AG09319 (cell line): ENCODE data around the gene ARHGEF16.
A peak's percentile ranks its signal among the peaks of the same experiment; 100 is the strongest.

Experiments used
- DNase-seq: peaks from one replicate; pipeline ENCODE4 v3.0.0-alpha.2; 2010; ENCODE audit warnings: low read depth; ENCODE audit errors: extremely low read depth
- TF ChIP-seq, protein P1 (sequence below): IDR thresholded peaks from 2 replicates; pipeline ENCODE4 v1.5.1; 2011; ENCODE audit warnings: low read depth, mild to moderate bottlenecking, inconsistent platforms, low read length, moderate library complexity

Gene ARHGEF16

DNA sequence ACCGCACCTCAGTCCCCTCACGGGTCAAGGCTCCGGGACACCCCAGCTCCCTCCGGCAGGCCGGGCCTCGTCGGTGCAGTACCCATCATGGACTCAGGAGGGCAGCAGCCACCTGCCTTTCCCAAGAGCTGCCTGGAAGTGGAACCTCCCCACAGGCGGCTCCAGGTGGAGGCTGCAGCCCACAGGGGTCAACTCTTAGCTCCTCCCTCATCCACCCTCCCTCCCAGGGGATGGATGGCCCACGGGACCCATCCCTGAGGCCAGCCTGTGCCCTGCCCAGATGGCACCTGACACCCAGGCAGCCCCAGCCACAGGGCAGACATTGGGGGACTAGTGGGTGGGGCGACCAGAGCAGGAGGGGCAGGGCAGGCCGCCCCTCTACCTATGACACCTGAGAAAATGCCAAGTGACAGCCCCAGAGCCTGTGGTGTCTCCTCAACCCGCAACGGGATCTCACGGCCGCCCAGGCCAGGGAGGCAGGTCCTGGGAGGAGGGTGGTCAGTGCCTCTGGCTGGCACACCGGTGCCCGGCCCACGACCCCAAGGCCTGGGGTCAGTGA, 1.2 kb upstream of the ARHGEF16 start:
- TF ChIP-seq, protein P1, sequence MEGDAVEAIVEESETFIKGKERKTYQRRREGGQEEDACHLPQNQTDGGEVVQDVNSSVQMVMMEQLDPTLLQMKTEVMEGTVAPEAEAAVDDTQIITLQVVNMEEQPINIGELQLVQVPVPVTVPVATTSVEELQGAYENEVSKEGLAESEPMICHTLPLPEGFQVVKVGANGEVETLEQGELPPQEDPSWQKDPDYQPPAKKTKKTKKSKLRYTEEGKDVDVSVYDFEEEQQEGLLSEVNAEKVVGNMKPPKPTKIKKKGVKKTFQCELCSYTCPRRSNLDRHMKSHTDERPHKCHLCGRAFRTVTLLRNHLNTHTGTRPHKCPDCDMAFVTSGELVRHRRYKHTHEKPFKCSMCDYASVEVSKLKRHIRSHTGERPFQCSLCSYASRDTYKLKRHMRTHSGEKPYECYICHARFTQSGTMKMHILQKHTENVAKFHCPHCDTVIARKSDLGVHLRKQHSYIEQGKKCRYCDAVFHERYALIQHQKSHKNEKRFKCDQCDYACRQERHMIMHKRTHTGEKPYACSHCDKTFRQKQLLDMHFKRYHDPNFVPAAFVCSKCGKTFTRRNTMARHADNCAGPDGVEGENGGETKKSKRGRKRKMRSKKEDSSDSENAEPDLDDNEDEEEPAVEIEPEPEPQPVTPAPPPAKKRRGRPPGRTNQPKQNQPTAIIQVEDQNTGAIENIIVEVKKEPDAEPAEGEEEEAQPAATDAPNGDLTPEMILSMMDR: peak; percentile 95
- peak; percentile 18 for DNase-seq

DNA sequence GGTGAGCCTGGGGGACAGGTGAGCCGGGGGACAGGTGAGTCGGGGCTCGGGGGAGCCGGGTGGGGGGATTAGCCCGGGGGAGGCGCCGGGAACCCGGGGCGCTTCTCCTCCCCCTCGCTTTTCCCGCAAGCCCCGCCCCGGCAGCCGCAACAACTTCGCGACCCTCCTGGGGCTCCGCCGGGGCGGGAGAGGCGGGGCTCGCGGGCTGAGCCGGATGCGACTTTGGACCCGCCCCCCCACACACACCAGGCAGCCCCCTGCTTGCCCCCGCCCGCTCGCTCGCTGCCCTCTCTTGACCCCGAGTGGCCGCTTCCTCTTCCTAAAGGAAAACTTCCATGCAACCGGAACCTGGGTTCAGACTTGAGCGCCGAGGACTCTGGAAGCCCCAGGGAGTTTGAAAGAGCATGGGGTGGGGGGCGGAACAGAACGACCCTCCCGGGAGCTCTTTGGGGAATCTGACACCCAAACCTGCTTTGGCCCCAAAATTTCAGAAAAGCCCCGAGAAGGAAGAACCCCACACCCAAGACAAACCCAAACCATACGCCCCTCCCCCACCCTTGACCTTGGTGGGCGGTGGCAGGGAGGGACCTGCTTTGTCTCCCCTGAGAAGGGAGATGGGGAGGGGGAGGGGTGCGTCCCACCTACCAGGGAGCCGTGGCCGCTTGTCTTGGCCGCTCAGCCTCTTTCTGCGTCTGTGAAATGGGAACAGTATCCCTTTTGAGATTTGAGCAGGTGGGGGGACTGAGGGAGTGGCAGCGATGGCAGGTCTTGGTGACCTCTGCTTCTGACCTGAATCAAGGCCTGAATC, 550 bp downstream of the ARHGEF16 start:
- TF ChIP-seq, protein P1: no peak
- DNase-seq: no peak

DNA sequence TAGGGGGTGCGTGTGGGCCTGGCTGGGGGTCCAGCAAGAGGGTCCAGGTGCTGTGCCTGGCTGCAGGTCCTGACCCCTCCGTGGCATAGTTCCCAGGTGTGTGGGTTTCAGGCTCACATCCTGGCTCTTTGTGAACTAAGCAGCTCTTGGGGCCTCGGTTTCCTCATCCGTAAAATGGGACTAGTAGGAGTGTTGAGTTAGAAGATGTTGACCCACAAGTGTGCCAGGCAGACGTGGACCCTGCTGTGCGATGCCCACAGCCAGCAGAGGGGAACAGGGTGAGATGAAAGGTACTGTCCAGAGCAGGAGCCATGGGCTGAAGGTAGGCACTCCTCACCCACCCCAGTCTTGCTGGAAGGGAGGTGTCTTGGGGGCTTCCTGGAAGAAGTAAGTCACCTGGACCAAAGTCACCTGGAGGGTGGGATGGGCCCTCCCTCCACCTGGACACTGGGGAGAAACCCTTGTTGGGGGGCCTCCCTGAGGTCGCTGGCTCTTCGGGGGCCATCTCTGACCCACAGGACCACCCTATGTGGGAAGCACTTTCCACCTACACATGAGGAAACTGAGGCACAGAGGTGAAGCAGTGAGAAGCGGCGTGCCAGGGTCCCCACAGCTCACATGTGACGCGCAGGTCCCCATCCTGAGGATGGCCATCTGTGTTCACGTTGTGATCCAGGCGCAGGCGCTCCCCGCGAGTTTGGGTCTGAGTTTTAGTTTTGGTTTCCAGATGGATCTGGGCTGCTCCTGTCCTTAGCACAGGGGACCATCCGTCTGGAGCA, 1.4 kb downstream of the ARHGEF16 start:
- no peak for DNase-seq
- TF ChIP-seq, protein P1: no peak

DNA sequence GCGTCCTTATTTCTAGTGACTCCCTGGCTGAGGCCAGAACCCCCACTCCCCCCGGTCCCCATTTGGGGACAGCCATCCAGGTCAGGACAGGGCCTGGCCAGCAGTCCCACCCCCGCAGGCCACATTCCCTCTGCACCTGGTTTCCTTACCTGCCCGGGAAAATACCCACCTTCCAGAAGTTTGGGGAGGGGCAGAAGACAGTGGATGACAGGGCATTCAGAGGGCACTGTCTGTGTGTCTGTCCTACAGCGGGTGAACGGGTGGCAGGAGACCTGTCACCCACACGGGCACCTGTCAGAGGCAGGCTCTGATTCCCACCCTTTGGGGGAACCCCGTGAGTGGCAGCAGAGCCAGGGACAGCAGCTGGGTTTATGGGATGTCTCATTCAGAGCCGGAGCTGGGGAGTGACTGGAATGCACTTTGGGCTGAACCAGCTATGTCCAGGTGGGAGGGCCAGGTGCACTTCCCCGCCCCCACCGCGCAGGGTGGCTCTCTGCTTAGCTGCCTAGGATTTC, 2.0 kb downstream of the ARHGEF16 start:
- TF ChIP-seq, protein P1: no peak
- DNase-seq: no peak

DNA sequence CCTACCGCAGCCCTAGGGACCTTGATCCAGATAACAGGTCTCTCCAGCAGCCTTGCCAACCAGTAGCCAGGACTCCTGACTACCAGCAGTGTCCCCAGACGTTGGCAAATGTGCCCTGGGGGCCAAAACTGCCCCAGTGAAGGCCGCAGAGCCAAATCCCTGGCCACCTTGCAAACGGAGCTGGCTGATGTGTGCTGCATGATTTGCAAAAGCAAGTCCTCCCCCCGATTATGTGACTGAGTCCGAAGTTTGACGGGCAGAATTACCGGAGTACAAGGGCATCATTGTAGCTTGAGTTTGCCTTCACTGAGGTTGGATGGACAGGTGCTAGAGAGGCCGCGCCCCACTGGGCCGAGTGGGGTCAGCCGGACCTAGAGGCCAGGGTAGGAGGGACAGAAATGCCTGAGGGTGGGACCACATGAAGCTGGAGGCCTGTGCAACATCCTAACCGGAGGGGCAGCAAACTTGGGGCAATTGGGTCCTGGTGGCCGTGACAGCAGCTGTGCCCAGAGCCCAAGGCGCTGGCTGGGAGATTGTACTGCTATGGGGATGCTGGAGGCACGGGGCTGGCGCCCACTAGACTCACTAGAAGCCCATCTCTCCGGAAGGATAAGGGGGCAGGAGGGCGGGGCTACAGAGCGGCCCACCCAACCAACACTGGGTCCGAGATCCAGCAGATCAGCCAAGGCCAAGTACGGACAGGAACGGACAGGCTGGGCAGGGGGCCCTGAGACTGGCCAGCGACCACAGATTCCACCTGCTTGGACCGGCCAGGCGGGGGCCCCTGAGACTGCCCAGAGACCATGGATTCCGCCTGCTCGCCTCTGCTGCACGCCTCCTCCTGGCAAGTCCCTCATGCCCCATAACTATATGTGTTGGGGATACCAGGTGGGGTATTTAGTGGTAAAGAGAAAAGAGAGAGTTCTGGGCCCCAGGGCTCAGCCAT, 2.8 kb downstream of the ARHGEF16 start:
- TF ChIP-seq, protein P1: no peak
- no peak for DNase-seq

DNA sequence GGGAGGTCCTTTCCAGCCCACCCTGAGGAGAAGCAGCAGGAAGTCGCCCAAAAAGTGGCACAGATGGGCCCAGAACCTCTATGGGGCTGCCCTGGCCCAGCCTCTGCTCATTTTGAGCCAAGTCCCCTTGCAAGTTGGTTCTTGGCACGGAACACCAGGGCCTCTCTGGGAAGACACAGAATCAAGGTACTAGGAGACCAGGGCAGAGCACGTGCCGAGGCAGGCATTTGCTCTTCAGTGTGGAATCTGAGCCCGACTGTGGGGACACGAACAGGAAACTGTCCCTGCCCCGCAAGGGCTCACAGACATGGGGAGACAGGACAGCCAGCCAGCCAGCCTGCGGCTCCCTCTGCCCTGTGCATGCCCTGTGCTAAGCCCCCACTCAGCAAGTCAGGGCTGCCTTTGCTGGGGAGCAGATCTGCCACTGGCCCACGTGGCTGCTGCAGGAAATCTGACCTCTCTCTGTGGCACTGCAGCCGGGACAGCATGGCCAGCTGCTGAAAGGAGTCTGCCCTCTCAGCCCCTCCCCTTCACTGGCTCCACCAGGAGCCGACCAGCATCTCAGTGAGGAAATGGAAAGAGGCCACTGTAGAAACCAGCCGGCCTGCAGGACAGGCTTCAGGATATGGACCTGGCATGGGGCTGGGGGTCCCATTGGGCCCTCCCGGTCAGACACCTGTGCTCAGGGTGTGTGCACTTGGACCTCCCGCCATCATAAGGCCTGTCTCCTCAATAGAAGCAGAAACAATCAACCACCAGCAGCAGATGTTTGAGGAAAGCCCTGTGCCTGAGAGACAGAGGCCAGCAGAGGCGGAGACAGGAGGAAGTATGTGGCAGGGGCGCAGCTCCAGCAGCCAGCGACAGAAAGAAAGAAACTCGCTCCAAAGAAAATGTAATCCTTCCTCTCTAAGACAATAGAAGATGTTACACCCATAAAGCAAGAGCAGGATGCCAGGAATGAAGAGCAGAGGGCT, 3.7 kb downstream of the ARHGEF16 start:
- DNase-seq: no peak
- TF ChIP-seq, protein P1: no peak
